T-helper 17 cell (primary cell): Measurements from ENCODE around the gene SPECC1. TPM values are rescaled to one million over a fixed set of nuclear protein-coding genes. Genes with fewer than 3 reads are reported as not detected.
"Not testable (repeated sequence)": the region's sequence is repeated elsewhere in the genome, so short reads cannot be mapped to it uniquely, and the experiment has no call there.

Experiments used
- ATAC-seq: fragments of 150-1000 bp; cut with Tn5 transposase; 2 replicates; pipeline ENCODE4 v1.10.0; 2021; ENCODE audit warnings: mild to moderate bottlenecking, moderate library complexity
- DNase-seq, 3 donors: peaks; one replicate each; pipeline versions ENCODE4 v3.0.0 to v3.0.0-alpha.2; 2020 to 2021
- H3K9me3 ChIP-seq: one replicate; pipeline ENCODE4 v1.7.0; 2013; ENCODE audit warnings: low read length, mild to moderate bottlenecking; ENCODE audit not compliant: control insufficient read depth, poor library complexity, severe bottlenecking
- H3K27ac Mint-ChIP-seq: one replicate; pipeline ENCODE4 v1.8.0; 2022; ENCODE audit warnings: mild to moderate bottlenecking, moderate library complexity, mixed read lengths
- H3K27me3 Mint-ChIP-seq: one replicate; pipeline ENCODE4 v1.8.0; 2022; ENCODE audit warnings: mixed read lengths
- H3K36me3 Mint-ChIP-seq: one replicate; pipeline ENCODE4 v1.8.0; 2022; ENCODE audit warnings: low read depth, mixed read lengths
- H3K4me1 Mint-ChIP-seq: one replicate; pipeline ENCODE4 v1.8.0; 2022; ENCODE audit warnings: mild to moderate bottlenecking, mixed read lengths
- H3K4me3 Mint-ChIP-seq: one replicate; pipeline ENCODE4 v1.8.0; 2022; ENCODE audit warnings: mild to moderate bottlenecking, moderate library complexity, mixed read lengths
- total RNA-seq, 4 donors: library from RNA in 2 of 4; stranded (reverse) in 2 of 4; gene quantifications; one replicate each; pipeline ENCODE4 v1.2.3 and lab custom pipeline; 2022 to 2026

SPECC1 gene
- total RNA-seq, 2 donors from 2014 or later = 10.3 to 10.8 TPM

DNA sequence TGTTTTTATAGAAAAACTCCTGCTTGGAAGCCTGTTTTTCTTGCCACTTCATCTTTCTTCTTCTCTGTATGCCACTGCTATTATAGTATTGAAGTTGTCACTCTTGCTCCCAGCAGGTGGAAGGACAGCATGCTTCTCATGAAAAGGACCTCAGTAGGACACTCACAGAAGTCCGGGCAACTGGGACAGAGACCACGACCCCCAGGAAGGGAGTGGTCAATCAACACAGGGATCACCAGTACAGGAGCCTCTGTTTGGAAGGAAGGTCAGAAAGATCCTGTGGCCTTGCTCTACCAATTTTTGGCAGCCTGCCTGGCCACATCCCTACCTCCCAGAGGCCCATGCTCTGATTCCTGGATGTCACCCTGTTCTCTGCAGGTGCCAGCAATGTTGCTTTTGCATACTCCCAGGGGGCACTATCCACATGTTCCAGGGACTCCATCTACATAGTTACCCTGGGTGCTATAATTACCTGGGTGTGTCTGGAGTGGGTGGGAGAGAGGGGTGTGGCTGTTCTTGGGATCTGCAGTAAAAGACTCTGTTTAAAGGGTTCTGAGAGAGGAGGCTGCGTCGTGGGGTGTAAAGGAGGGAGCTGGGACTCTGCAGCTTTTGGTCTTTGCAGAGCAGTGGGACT lies 17.8 kb upstream of the SPECC1 start:
- Mint-ChIP-seq H3K36me3 (no peaks in the 10 kb centered on the region), H3K4me1 (peaks cover 2% of the 10 kb centered on the region), H3K27me3 (peaks cover 25% of the 10 kb centered on the region), H3K4me3 (no peak overlapping the region), H3K27ac (no peak overlapping the region)
- DNase-seq (no peak), ATAC-seq (no peak)
- H3K9me3 ChIP-seq = no peaks in the 10 kb centered on the region

DNA sequence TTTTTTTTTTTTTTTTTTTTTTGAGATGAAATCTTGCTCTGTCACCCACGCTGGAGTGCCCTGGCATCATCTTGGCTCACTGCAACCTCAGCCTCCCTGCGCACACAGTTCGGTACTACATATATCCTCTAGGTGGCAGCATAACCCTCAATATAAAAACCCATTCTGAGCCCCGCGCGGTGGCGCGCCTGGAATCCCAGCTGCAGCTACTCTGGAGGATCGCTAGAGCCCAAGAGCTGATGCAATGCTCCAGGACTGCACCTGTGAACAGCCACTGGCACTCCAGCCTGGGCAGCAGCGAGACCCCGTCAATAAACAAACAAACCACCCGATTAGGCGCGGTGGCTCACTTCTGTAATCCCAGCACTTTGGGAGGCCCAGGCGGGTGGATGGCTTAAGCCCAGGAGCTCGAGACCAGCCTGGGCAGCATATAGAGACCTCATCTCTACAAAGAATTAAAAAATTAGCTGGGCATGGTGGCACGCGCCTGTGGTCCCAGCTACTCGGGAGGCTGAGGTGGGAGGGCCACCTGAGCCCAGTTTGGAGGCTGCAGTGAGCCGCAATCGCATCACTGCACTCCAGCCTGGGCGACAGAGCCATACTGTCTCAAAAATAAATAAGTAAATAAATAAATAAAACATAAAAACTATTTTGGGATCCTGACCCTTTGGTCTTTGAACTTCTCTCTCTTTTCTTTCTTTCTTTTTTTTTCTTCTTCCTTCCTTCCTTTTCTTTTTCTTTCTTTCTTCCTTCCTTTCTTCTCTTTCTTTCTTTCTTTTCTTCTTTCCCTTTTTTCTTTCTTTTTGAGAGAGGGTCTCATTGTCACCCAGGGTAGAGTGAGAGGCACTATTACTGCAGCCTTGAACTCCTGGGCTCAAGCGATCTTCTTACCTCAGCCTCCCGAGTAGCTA lies 16.1 kb upstream of the SPECC1 start:
- peak; percentile 58 to 59 (median 59) for DNase-seq
- no peaks in the 10 kb centered on the region for H3K36me3 Mint-ChIP-seq
- ATAC-seq = peak; percentile 100
- H3K27ac Mint-ChIP-seq = no peak overlapping the region
- peaks cover 2% of the 10 kb centered on the region for H3K4me1 Mint-ChIP-seq
- H3K27me3 Mint-ChIP-seq = peaks cover 27% of the 10 kb centered on the region
- no peaks in the 10 kb centered on the region for H3K9me3 ChIP-seq
- peak overlapping the region; percentile 45 for H3K4me3 Mint-ChIP-seq

DNA sequence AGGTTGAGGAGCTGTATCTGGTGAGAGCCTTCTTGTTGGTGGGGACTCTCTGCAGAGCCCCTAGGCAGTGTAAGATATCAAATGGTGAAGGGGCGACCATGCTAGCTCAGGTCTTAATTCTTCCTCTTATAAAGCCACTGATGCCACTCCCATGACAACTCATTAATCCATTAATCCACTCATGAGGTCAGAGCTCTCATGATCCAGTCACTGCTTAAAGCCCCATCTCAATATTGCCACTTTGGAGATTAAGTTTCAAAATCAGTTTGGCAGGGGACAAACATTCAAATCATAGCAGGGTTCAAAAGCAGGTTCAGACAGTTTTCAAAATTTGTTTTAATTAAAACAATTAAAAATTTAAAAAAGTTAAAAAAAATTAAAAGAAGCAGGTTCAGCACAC lies 13.1 kb upstream of the SPECC1 start:
- ATAC-seq (no peak), DNase-seq (no peak)
- H3K4me1 Mint-ChIP-seq = peaks cover 7% of the 10 kb centered on the region
- no peaks in the 10 kb centered on the region for H3K9me3 ChIP-seq
- H3K36me3 Mint-ChIP-seq = peaks cover 8% of the 10 kb centered on the region
- H3K27me3 Mint-ChIP-seq = peaks cover 40% of the 10 kb centered on the region
- no peak overlapping the region for H3K4me3 Mint-ChIP-seq
- no peak overlapping the region for H3K27ac Mint-ChIP-seq

DNA sequence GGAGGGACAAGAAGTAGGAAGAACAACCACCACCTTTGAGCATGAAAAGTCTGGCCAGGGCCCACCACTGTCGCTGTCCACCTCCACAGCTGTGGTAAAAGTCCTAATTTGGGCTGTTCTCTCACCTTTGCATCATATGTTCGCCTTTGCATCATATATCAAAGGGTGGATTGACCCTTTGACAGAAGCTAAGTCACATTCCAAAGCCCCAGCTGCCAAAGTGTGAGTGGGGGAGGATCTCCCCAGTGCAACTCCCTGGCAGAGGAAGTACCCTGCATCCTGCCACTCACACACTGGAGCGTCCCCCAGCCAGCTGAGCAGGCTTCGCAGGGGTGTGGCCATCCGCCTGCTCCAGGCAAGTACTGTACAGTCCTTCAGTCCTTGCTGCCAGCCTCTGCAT lies 12.7 kb upstream of the SPECC1 start:
- H3K27me3 Mint-ChIP-seq = peaks cover 36% of the 10 kb centered on the region
- no peak overlapping the region for H3K27ac Mint-ChIP-seq
- H3K9me3 ChIP-seq = no peaks in the 10 kb centered on the region
- DNase-seq (no peak), ATAC-seq (no peak)
- H3K4me1 Mint-ChIP-seq = peaks cover 7% of the 10 kb centered on the region
- peaks cover 8% of the 10 kb centered on the region for H3K36me3 Mint-ChIP-seq
- no peak overlapping the region for H3K4me3 Mint-ChIP-seq

DNA sequence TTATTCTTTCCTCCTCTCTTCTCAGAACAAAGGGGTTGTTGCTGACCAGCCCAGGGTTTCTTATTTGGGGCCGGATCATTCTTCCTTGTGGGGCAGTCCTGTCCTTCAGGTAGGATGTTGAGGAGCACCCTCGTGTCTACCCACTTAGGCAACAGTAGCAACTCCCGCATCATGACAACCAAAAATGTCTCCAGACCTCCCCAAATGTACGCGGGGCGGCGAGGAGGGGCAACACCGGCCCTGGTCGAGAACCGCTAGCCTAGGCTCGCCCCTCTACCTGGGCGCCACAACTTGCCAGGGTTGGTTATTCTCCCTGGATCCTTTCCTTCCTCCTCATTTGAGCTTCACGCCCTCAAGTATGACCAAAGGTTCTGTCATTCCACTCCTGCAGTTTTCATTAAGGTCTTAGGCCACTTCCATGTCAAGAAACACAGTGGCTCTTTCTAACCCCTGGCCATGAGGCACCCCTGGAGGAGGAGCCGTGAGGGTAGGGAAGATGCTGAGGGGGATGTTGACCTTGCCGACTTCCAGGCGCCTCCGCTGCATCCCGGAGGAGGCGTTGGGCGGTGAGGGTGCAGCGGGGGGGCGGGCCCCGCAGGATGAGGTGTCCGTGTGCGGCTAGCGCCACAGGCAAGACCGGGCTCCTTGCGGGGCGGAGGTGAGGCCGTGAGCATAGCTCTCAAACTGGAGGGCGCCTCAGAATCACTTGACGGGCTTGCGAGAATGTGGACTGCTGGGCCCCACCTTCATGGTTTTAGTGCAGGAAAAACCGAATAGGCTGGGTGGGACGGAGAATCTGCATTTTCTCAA lies 712 bp upstream of the SPECC1 start:
- peak overlapping the region; percentile 91 for H3K4me3 Mint-ChIP-seq
- H3K9me3 ChIP-seq = no peaks in the 10 kb centered on the region
- peak in 2 of 3 donors; percentile 11 to 13 for DNase-seq
- peaks cover 2% of the 10 kb centered on the region for H3K36me3 Mint-ChIP-seq
- ATAC-seq = peak; percentile 23
- H3K27ac Mint-ChIP-seq = no peak overlapping the region
- H3K4me1 Mint-ChIP-seq = peaks cover 11% of the 10 kb centered on the region
- H3K27me3 Mint-ChIP-seq = peaks cover 60% of the 10 kb centered on the region

DNA sequence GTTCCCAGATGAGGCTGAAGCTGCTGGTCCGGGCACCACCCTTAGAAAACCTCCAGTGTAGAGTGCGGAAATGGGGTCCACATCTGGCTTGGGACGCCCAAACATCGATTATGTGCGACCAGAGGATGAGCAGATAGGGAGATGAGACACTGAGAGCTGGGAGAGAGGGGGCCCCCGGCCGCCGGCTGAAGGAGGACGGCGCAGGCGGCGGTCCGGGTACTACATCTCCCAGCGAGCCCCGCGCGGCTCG lies 182 bp upstream of the SPECC1 start:
- ATAC-seq = no peak

DNA sequence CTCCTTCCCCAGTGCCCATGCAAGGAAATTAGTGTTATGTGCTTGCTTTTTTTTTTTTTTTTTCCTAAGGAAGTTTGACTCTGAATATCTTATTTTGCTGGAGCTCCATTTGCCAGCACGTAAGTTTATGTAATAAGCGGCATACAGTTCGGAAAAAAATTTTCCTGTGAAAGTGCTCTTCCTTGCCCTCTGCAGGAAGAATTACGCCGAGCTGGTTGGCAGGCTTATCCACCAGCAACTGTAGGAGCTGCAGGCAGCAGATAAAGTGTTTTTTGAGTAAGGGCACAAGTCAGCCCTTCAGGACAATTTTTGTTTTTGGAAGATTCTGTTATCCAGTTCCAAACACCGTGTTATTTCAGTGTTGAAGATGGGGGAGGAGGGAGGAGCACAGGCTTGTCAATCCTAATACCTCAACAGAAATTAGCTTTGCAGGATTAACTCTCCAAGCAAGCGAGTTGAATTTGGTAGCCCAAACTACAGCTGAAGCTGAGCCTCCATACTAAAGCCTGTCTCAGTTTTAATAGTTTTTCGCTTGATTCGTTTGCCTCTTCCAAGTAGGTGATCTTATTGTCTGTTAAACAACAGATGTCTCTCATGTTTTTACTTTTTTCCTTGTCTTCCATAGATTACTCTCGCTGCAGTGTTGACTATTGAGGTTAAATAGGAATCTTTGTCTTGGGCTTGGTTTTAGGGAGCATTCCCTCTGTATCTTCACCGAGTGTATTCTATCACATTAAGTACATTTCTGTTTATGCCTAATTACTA lies 1.1 kb downstream of the SPECC1 start:
- no peak for DNase-seq
- Mint-ChIP-seq H3K4me1 (peaks cover 11% of the 10 kb centered on the region), H3K4me3 (peak overlapping the region; percentile 89), H3K27ac (no peak overlapping the region), H3K36me3 (peaks cover 2% of the 10 kb centered on the region), H3K27me3 (peaks cover 52% of the 10 kb centered on the region)
- no peak for ATAC-seq
- no peaks in the 10 kb centered on the region for H3K9me3 ChIP-seq

More for the DNA sequence above, 182 bp upstream of the SPECC1 start:
- no peaks in the 10 kb centered on the region for H3K9me3 ChIP-seq
- Mint-ChIP-seq H3K4me3 (peak overlapping the region; percentile 91), H3K27ac (no peak overlapping the region), H3K4me1 (peaks cover 11% of the 10 kb centered on the region), H3K27me3 (peaks cover 60% of the 10 kb centered on the region), H3K36me3 (peaks cover 2% of the 10 kb centered on the region)
- DNase-seq = no peak

DNA sequence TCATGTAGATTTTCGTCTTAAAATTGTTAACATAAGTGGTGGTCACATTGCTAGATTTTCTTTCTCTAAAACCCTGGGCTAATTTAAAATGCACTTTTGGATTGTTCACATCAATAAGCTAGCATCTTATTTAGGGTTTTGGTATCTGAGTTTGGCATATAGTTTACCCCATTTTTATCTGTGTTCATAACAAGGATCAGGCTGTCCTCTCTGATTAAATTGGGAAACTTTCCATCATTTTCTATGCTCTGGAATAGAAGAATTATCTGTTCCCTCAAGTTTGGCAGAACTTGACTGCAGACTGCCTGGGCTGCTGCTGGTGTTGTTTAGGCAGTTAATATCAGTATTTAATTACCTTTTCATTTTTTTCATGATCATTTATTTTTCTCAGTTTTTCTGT lies 1.8 kb downstream of the SPECC1 start:
- Mint-ChIP-seq H3K27ac (no peak overlapping the region), H3K4me1 (peaks cover 11% of the 10 kb centered on the region), H3K4me3 (peak overlapping the region; percentile 89), H3K36me3 (peaks cover 2% of the 10 kb centered on the region), H3K27me3 (peaks cover 52% of the 10 kb centered on the region)
- no peak for DNase-seq
- H3K9me3 ChIP-seq = no peaks in the 10 kb centered on the region
- ATAC-seq = no peak

DNA sequence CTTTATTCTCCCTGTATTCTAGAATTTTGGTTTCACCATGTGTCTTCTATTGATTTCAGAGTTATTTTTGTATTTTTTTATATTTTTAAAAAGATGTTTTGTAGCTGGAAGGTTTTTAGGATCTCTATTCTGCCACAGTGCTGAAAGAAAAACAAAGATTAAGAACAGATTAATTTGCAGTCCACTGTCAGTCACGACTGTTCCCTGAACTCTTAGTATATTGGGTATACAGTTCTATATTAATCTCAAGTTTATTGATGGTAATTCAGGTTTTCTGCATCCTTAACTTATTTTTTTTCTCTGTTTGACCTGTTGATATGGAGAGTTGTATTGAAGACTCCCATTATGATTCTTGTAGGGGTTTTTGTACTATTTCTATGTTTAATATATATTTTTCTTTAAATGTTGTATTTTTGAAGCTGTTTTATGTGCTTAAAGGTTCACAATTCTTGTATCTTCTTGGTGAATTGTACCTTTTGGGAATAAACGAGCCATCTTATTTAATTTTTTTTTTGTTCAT lies 2.9 kb downstream of the SPECC1 start:
- H3K27me3 Mint-ChIP-seq = peaks cover 44% of the 10 kb centered on the region
- H3K4me1 Mint-ChIP-seq = peaks cover 11% of the 10 kb centered on the region
- H3K36me3 Mint-ChIP-seq = peaks cover 2% of the 10 kb centered on the region
- ATAC-seq (no peak), DNase-seq (no peak)
- no peak overlapping the region for H3K27ac Mint-ChIP-seq
- no peak overlapping the region for H3K4me3 Mint-ChIP-seq
- H3K9me3 ChIP-seq = no peaks in the 10 kb centered on the region

DNA sequence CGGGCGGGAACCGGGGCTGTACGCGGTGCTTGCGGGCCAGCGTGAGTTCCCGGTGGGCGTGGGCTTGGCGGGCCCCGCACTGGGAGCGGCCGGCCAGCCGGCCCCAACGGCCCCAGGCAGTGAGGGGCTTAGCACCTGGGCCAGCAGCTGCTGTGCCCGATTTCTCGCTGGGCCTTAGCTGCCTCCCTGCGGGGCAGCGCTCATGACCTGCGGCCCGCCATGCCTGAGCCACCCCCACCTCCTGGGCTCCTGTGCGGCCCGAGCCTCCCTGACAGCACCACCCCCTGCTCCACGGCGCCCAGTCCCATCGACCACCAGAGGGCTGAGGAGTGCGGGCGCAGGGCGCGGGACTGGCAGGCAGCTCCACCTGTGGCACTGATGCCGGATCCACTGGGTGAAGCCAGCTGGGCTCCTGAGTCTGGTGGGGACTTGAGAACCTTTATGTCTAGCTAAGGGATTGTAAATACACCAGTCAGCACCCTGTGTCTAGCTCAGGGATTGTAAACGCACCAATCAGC lies 7.4 kb downstream of the SPECC1 start:
- H3K27ac Mint-ChIP-seq, H3K4me3 Mint-ChIP-seq, ATAC-seq, DNase-seq, H3K36me3 Mint-ChIP-seq, H3K4me1 Mint-ChIP-seq, H3K9me3 ChIP-seq: not testable (repeated sequence)
- peaks cover 42% of the 10 kb centered on the region for H3K27me3 Mint-ChIP-seq

DNA sequence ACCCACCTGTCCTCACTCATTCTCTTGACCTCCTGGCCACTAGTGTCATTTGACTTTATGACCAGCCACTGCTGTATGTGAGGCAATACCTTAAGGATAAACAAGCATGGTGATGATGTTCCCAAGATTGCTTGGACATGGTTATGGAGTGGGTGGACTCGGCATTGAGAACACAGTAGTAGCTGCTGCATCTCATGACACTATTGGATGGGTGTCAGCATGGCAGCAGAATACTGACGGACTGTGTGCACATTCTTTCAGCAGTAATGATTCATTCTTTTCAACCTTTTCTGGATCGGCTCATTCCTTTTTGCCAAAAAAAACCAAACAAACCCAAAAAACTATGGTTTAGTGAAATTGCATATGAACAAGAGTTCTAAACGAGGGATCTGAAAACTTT lies 13.5 kb downstream of the SPECC1 start:
- H3K27me3 Mint-ChIP-seq = peaks cover 25% of the 10 kb centered on the region
- no peak overlapping the region for H3K27ac Mint-ChIP-seq
- H3K4me3 Mint-ChIP-seq = no peak overlapping the region

DNA sequence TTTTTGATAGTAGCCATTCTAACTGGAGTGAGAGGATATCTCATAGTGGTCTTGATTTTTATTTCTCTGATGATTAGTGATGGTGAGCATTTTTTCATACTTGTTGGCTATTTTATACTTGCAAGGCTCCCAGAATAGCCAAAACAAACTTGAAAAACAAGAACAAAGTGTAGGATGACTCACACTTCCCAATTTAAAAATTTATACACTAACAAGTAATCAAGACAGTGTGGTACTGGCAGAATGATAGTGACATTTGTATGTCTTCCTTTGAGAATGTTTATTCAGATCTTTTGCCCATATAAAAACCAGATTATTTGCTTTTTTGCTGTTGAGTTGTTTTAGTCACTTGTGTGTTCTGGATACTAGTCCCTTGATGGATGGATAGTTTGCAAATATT lies 17.8 kb downstream of the SPECC1 start:
- H3K36me3 Mint-ChIP-seq = peaks cover 2% of the 10 kb centered on the region
- DNase-seq = no peak

More for the DNA sequence above, 13.5 kb downstream of the SPECC1 start:
- Mint-ChIP-seq H3K4me1 (peaks cover 7% of the 10 kb centered on the region), H3K36me3 (peaks cover 5% of the 10 kb centered on the region)
- ATAC-seq (no peak), DNase-seq (no peak)
- H3K9me3 ChIP-seq = no peaks in the 10 kb centered on the region

More for the DNA sequence above, 17.8 kb downstream of the SPECC1 start:
- no peaks in the 10 kb centered on the region for H3K9me3 ChIP-seq
- H3K27ac Mint-ChIP-seq = no peak overlapping the region
- no peak overlapping the region for H3K4me3 Mint-ChIP-seq
- H3K27me3 Mint-ChIP-seq = peaks cover 13% of the 10 kb centered on the region
- H3K4me1 Mint-ChIP-seq = peaks cover 5% of the 10 kb centered on the region
- ATAC-seq = no peak
